ENCODE measurements around the gene GNAZ.

DNA sequence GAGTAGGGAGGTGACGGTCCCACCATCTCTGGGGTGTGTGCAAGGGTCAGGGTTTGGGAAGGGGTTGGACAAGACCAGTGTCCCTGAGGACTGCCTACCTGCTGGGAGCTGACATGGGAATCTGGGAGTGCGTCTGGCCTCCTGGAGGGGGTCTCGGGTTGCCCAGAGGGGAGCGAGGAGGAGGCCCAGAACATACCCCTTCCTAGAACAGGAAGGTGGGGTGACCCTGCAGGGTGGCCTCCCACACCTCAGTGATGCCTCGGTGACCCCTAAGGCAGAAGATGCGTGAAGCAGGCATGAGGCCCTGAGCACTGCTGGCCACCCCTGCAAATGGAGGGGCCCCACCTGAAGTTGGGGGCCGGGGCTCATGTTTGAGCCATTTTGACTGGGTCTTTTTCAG, 45.0 kb downstream of the GNAZ start:
- TF ChIP-seq MAFK (IDR thresholded peaks at IDR 0.05; ENCODE audit: low read depth, low read length), result no peak
- TF ChIP-seq BRCA1 (IDR thresholded peaks at IDR 0.05; ENCODE audit: low read depth, low read length), result no peak
- TF ChIP-seq, protein P1, sequence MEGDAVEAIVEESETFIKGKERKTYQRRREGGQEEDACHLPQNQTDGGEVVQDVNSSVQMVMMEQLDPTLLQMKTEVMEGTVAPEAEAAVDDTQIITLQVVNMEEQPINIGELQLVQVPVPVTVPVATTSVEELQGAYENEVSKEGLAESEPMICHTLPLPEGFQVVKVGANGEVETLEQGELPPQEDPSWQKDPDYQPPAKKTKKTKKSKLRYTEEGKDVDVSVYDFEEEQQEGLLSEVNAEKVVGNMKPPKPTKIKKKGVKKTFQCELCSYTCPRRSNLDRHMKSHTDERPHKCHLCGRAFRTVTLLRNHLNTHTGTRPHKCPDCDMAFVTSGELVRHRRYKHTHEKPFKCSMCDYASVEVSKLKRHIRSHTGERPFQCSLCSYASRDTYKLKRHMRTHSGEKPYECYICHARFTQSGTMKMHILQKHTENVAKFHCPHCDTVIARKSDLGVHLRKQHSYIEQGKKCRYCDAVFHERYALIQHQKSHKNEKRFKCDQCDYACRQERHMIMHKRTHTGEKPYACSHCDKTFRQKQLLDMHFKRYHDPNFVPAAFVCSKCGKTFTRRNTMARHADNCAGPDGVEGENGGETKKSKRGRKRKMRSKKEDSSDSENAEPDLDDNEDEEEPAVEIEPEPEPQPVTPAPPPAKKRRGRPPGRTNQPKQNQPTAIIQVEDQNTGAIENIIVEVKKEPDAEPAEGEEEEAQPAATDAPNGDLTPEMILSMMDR (IDR thresholded peaks at IDR 0.05; ENCODE audit: control extremely low read depth in 1 of 3, insufficient read depth in 1 of 3, low read depth in 1 of 3, low read length in 3 of 3), result no peak
- no peak for TF ChIP-seq POLR2AphosphoS5 (IDR thresholded peaks at IDR 0.05; ENCODE audit: low read depth, low read length)
- TF ChIP-seq SP2 (IDR thresholded peaks at IDR 0.05; ENCODE audit: low read length), result no peak
- TF ChIP-seq NRF1 (IDR thresholded peaks at IDR 0.05; ENCODE audit: low read depth, low read length), result no peak
- TF ChIP-seq, protein P2, sequence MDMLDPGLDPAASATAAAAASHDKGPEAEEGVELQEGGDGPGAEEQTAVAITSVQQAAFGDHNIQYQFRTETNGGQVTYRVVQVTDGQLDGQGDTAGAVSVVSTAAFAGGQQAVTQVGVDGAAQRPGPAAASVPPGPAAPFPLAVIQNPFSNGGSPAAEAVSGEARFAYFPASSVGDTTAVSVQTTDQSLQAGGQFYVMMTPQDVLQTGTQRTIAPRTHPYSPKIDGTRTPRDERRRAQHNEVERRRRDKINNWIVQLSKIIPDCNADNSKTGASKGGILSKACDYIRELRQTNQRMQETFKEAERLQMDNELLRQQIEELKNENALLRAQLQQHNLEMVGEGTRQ (IDR thresholded peaks at IDR 0.05; ENCODE audit: low read length), result no peak
- TF ChIP-seq BACH1 (IDR thresholded peaks at IDR 0.05; ENCODE audit: low read length), result no peak
- no peak for TF ChIP-seq CBX8 (IDR thresholded peaks at IDR 0.05; ENCODE audit: borderline replicate concordance, low read depth, low read length)
- no peak for TF ChIP-seq HDAC2 (IDR thresholded peaks at IDR 0.05; ENCODE audit: borderline replicate concordance in 1 of 2, low read depth in 2 of 2, low read length in 2 of 2)
- TF ChIP-seq SIRT6 (IDR thresholded peaks at IDR 0.05; ENCODE audit: low read length), result no peak
- no peak for TF ChIP-seq HDAC6 (IDR thresholded peaks at IDR 0.05; ENCODE audit: low read depth, low read length)
- TF ChIP-seq RAD21 (IDR thresholded peaks at IDR 0.05 in 1 of 2, conservative IDR thresholded peaks at IDR 0.05 in 1 of 2; ENCODE audit: low read depth in 2 of 2, low read length in 2 of 2), result no peak
